Chondrocyte (in vitro differentiated cells): ENCODE data around the gene MEIS2. TPM values are rescaled to one million over a fixed set of nuclear protein-coding genes. Genes with fewer than 3 reads are reported as not detected.

Experiments used
- DNase-seq: peaks from one replicate; pipeline ENCODE4 v3.0.0; 2021; ENCODE audit warnings: mixed read lengths, low spot score
- H3K27ac Mint-ChIP-seq: one replicate; pipeline ENCODE4 v1.8.0; 2021; ENCODE audit warnings: mild to moderate bottlenecking, moderate library complexity, mixed read lengths; ENCODE audit not compliant: unreplicated experiment
- H3K27me3 Mint-ChIP-seq: 2 replicates; pipeline ENCODE4 v1.8.0; 2021; ENCODE audit warnings: low read depth, mixed read lengths
- H3K36me3 Mint-ChIP-seq: 2 replicates; pipeline ENCODE4 v1.8.0; 2021; ENCODE audit warnings: low read depth, mixed read lengths
- H3K4me1 Mint-ChIP-seq: 2 replicates; pipeline ENCODE4 v1.8.0; 2021; ENCODE audit warnings: low read depth, mild to moderate bottlenecking, mixed read lengths
- H3K4me3 Mint-ChIP-seq: one replicate; pipeline ENCODE4 v1.8.0; 2021; ENCODE audit warnings: mild to moderate bottlenecking, moderate library complexity, mixed read lengths; ENCODE audit not compliant: unreplicated experiment
- H3K9me3 Mint-ChIP-seq: 2 replicates; pipeline ENCODE4 v1.8.0; 2021; ENCODE audit warnings: low read depth, mixed read lengths
- CTCF ChIP-seq: fragments of 200-600 bp; sonication (generic); IDR thresholded peaks from 2 replicates; pipeline ENCODE4 v1.5.0; 2021; ENCODE audit warnings: antibody characterized with exemption, mild to moderate bottlenecking, moderate library complexity
- total RNA-seq: library from RNA; stranded (reverse); gene quantifications from 3 replicates; pipeline ENCODE4 v1.2.1, GENCODE V29; 2021

The MEIS2 gene
- total RNA-seq, 1 donor from 2014 or later: 28.3 TPM

- H3K27ac Mint-ChIP-seq: no peak overlapping the region
- no peak overlapping the region for H3K4me3 Mint-ChIP-seq
- no peaks in the 10 kb centered on the region for H3K4me1 Mint-ChIP-seq
- no peaks in the 10 kb centered on the region for H3K27me3 Mint-ChIP-seq
- no peaks in the 10 kb centered on the region for H3K36me3 Mint-ChIP-seq
- no peak for TF ChIP-seq CTCF
- DNase-seq: no peak
- H3K9me3 Mint-ChIP-seq: no peaks in the 10 kb centered on the region
Observed at GRCh38 chr15:36866896-36867295, 233.5 kb downstream of the MEIS2 start.

- Mint-ChIP-seq H3K4me1 (no peaks in the 10 kb centered on the region), H3K27ac (no peak overlapping the region), H3K36me3 (no peaks in the 10 kb centered on the region), H3K27me3 (no peaks in the 10 kb centered on the region), H3K4me3 (no peak overlapping the region), H3K9me3 (no peaks in the 10 kb centered on the region)
- no peak for TF ChIP-seq CTCF
- DNase-seq: no peak
Observed at GRCh38 chr15:36863570-36863969, 236.8 kb downstream of the MEIS2 start.

GRCh38 chr15:36860792-36861191, 239.6 kb downstream of the MEIS2 start:
- Mint-ChIP-seq H3K27me3 (peaks cover 4% of the 10 kb centered on the region), H3K4me1 (no peaks in the 10 kb centered on the region), H3K36me3 (peaks cover 2% of the 10 kb centered on the region), H3K4me3 (no peak overlapping the region), H3K9me3 (peaks cover 4% of the 10 kb centered on the region), H3K27ac (no peak overlapping the region)
- no peak for DNase-seq
- no peak for TF ChIP-seq CTCF

- peaks cover 8% of the 10 kb centered on the region for H3K9me3 Mint-ChIP-seq
- no peak for TF ChIP-seq CTCF
- no peak overlapping the region for H3K4me3 Mint-ChIP-seq
- H3K27ac Mint-ChIP-seq: no peak overlapping the region
- H3K4me1 Mint-ChIP-seq: no peaks in the 10 kb centered on the region
- H3K27me3 Mint-ChIP-seq: peaks cover 4% of the 10 kb centered on the region
- peaks cover 2% of the 10 kb centered on the region for H3K36me3 Mint-ChIP-seq
- DNase-seq: no peak
Observed at GRCh38 chr15:36858423-36858822, 241.9 kb downstream of the MEIS2 start.

GRCh38 chr15:36856339-36856973, 243.9 kb downstream of the MEIS2 start:
- no peaks in the 10 kb centered on the region for H3K4me1 Mint-ChIP-seq
- peaks cover 2% of the 10 kb centered on the region for H3K36me3 Mint-ChIP-seq
- no peak overlapping the region for H3K27ac Mint-ChIP-seq
- TF ChIP-seq CTCF: no peak
- no peak for DNase-seq
- H3K27me3 Mint-ChIP-seq: peaks cover 4% of the 10 kb centered on the region
- H3K9me3 Mint-ChIP-seq: peaks cover 8% of the 10 kb centered on the region
- no peak overlapping the region for H3K4me3 Mint-ChIP-seq
